ENCODE measurements around the gene BLM. TPM values are rescaled to one million over a fixed set of nuclear protein-coding genes. Genes with fewer than 3 reads are reported as not detected.
"Not testable (repeated sequence)": the region's sequence is repeated elsewhere in the genome, so short reads cannot be mapped to it uniquely, and the experiment has no call there.

BLM gene
- polyA plus RNA-seq, 1 of the 3 experiments (the other 2 are of a cell fraction), result 2.7 TPM

- peaks cover 0 to 16% of the 10 kb centered on the region in 2 experiments for H3K36me3 ChIP-seq (replicated peaks in 1 of 2; ENCODE audit: control insufficient read depth in 1 of 2, insufficient read depth in 2 of 2, low read length in 1 of 2)
- POLR2A ChIA-PET, result no interaction called here
- peaks cover 3% of the 10 kb centered on the region for H3F3A ChIP-seq (replicated peaks; ENCODE audit: insufficient read depth)
- H3K9ac ChIP-seq, result no peak overlapping the region
- H3K9me3 ChIP-seq, result peaks cover 4% of the 10 kb centered on the region; the same call in 1 of the 2 replicates
- no peaks in the 10 kb centered on the region for H3K4me1 ChIP-seq (ENCODE audit: control insufficient read depth in 1 of 2, insufficient read depth in 2 of 2, low read depth in 1 of 2, low read length in 1 of 2)
- H3K27ac ChIP-seq (ENCODE audit: low read depth in 2 of 2, low read length in 1 of 2), result no peak overlapping the region
- no peaks in the 10 kb centered on the region for H3K9me2 ChIP-seq
- no peak overlapping the region for H2AFZ ChIP-seq (ENCODE audit: low read depth)
- H3K4me2 ChIP-seq, result no peak overlapping the region
- no peak overlapping the region for H3K4me3 ChIP-seq (ENCODE audit: low read depth in 2 of 2, low read length in 1 of 2)
- 100% methylated on average over 1 of the region's 1 CpG for WGBS (ENCODE audit: low lambda C conversion rate)
- no peaks in the 10 kb centered on the region for H3K27me3 ChIP-seq (ENCODE audit: insufficient read depth)
- TF ChIP-seq FOXJ3 (CRISPR knock-in tag; IDR thresholded peaks at IDR 0.05), result no peak
- no peak for TF ChIP-seq FOSL2 (IDR thresholded peaks at IDR 0.05; ENCODE audit: borderline replicate concordance, low read depth)
- TF ChIP-seq USF2 (IDR thresholded peaks at IDR 0.05; ENCODE audit: borderline replicate concordance, low read depth, low read length), result no peak
- no peak for TF ChIP-seq EP300 (IDR thresholded peaks at IDR 0.05; ENCODE audit: borderline replicate concordance in 1 of 2, low read depth in 1 of 2, low read length in 1 of 2)
- no peak for TF ChIP-seq JUND (IDR thresholded peaks at IDR 0.05)
- TF ChIP-seq RFX5 (IDR thresholded peaks at IDR 0.05; ENCODE audit: low read length), result no peak
- no peak for TF ChIP-seq SMC3 (IDR thresholded peaks at IDR 0.05; ENCODE audit: low read depth, low read length)
- no peak for TF ChIP-seq POLR2AphosphoS5 (IDR thresholded peaks at IDR 0.05; ENCODE audit: low read depth, low read length)
- TF ChIP-seq GATA2 (CRISPR knock-in tag; IDR thresholded peaks at IDR 0.05), result no peak
- TF ChIP-seq FOXM1 (IDR thresholded peaks at IDR 0.05; ENCODE audit: low read depth), result no peak
- no peak for TF ChIP-seq YY1 (IDR thresholded peaks at IDR 0.05; ENCODE audit: low read depth)
- TF ChIP-seq SIN3A (IDR thresholded peaks at IDR 0.05; ENCODE audit: borderline replicate concordance, low read depth, low read length), result no peak
- TF ChIP-seq TCF12 (IDR thresholded peaks at IDR 0.05), result no peak
- TF ChIP-seq RXRA (IDR thresholded peaks at IDR 0.05; ENCODE audit: borderline replicate concordance, low read depth), result no peak
- no peak for TF ChIP-seq NRF1 (IDR thresholded peaks at IDR 0.05; ENCODE audit: low read depth, low read length)
- no peak for TF ChIP-seq GABPA (IDR thresholded peaks at IDR 0.05; ENCODE audit: low read depth)
- TF ChIP-seq TEAD4 (IDR thresholded peaks at IDR 0.05; ENCODE audit: borderline replicate concordance, insufficient read depth), result no peak
- no peak for TF ChIP-seq CHD2 (IDR thresholded peaks at IDR 0.05; ENCODE audit: low read length, partially characterized antibody)
- no peak for TF ChIP-seq ZBTB33 (IDR thresholded peaks at IDR 0.05; ENCODE audit: borderline replicate concordance, low read depth)
- TF ChIP-seq RCOR1 (IDR thresholded peaks at IDR 0.05; ENCODE audit: low read length), result no peak
- CTCF ChIA-PET, result no interaction called here
- H4K20me1 ChIP-seq (ENCODE audit: insufficient read depth), result no peaks in the 10 kb centered on the region
- H3K79me2 ChIP-seq (ENCODE audit: insufficient read depth), result peaks cover 29% of the 10 kb centered on the region
- no peak for DNase-seq
Observed at GRCh38 chr15:90735923-90736322, 18.8 kb downstream of the BLM start.

- H4K20me1 ChIP-seq (ENCODE audit: insufficient read depth); POLR2A ChIA-PET; H3K9me2 ChIP-seq; H2AFZ ChIP-seq (ENCODE audit: low read depth); H3F3A ChIP-seq (replicated peaks; ENCODE audit: insufficient read depth); DNase-seq; H3K27ac ChIP-seq (ENCODE audit: low read depth in 2 of 2, low read length in 1 of 2); H3K4me1 ChIP-seq (ENCODE audit: control insufficient read depth in 1 of 2, insufficient read depth in 2 of 2, low read depth in 1 of 2, low read length in 1 of 2); H3K27me3 ChIP-seq (ENCODE audit: insufficient read depth); H3K4me2 ChIP-seq; H3K79me2 ChIP-seq (ENCODE audit: insufficient read depth); H3K4me3 ChIP-seq (ENCODE audit: low read depth in 2 of 2, low read length in 1 of 2); H3K36me3 ChIP-seq (replicated peaks in 1 of 2; ENCODE audit: control insufficient read depth in 1 of 2, insufficient read depth in 2 of 2, low read length in 1 of 2); H3K9me3 ChIP-seq; H3K9ac ChIP-seq: not testable (repeated sequence)
- CTCF ChIA-PET, result interaction anchor here (0.6 kb wide), 1 partner anchor 212 kb away, joined by 3 read pairs; no protein-coding TSS in a partner anchor
- WGBS (ENCODE audit: low lambda C conversion rate), result 96% methylated on average over 3 of the region's 3 CpGs
Observed at GRCh38 chr15:90740545-90740944, 23.4 kb downstream of the BLM start.

Measured in SK-N-SH (cell line).